Gastrocnemius medialis (tissue), 4 donors: Measurements from ENCODE around the gene APBA3.

Experiments
- CTCF ChIP-seq, 5 experiments: fragments of 450-650 bp in 3 of 5; fragments of 200-600 bp in 2 of 5; sonication (generic) in 2 of 5; IDR thresholded peaks in 4 of 5; conservative IDR thresholded peaks in 1 of 5; 1 replicate in 4 of 5; 2 replicates in 1 of 5; pipeline ENCODE4 v1.5.1; 2016 to 2019; ENCODE audit warnings: antibody characterized with exemption in 5 of 5, mild to moderate bottlenecking in 3 of 5, moderate library complexity in 3 of 5
- POLR2A ChIP-seq, 2 donors: fragments of 450-650 bp; IDR thresholded peaks; one replicate each; pipeline ENCODE4 v1.6.1; 2017; ENCODE audit warnings: antibody characterized with exemption in 2 of 2, mild to moderate bottlenecking in 2 of 2, moderate library complexity in 2 of 2

- TF ChIP-seq CTCF (IDR thresholded peaks at IDR 0.05 in 4 of 5, conservative IDR thresholded peaks at IDR 0.05 in 1 of 5), result no peak
- TF ChIP-seq POLR2A (IDR thresholded peaks at IDR 0.05), result no peak
Measured at GRCh38 chr19:3807131-3807480, 45.6 kb upstream of the APBA3 start.
